Tibial nerve (tissue), 4 donors: Measurements from ENCODE around the gene LTBP1.

ENCODE experiments used
- CTCF ChIP-seq, 5 experiments: fragments of 200-600 bp in 3 of 5; fragments of 450-650 bp in 2 of 5; sonication (generic) in 3 of 5; IDR thresholded peaks; one replicate each; pipeline ENCODE4 v1.5.1; 2016 to 2019; ENCODE audit warnings: antibody characterized with exemption in 5 of 5, mild to moderate bottlenecking in 3 of 5, moderate library complexity in 2 of 5
- EP300 ChIP-seq, 2 donors: sonication (generic); formaldehyde crosslinking; IDR thresholded peaks; one replicate each; pipeline ENCODE4 v1.6.1; 2017; ENCODE audit warnings: antibody characterized with exemption in 2 of 2, mild to moderate bottlenecking in 1 of 2
- POLR2A ChIP-seq, 2 donors: fragments of 450-650 bp; IDR thresholded peaks; one replicate each; pipeline ENCODE4 v1.6.1; 2017; ENCODE audit warnings: antibody characterized with exemption in 2 of 2, mild to moderate bottlenecking in 2 of 2, moderate library complexity in 2 of 2

- TF ChIP-seq CTCF (IDR thresholded peaks at IDR 0.05) (no peak), POLR2A (IDR thresholded peaks at IDR 0.05) (no peak), EP300 (IDR thresholded peaks at IDR 0.05) (no peak)
Measured at GRCh38 chr2:33365264-33365970, 418.7 kb downstream of the LTBP1 start.
